SK-N-SH treated with all-trans-retinoic acid at 6 μM for 48 hours (cell line): ENCODE results near the gene TXNRD3.

Experiments
- ARNTL ChIP-seq: fragments of 450-650 bp; formaldehyde crosslinking; IDR thresholded peaks from 2 replicates; pipeline ENCODE4 v1.5.0; 2020; ENCODE audit warnings: low read depth, mild to moderate bottlenecking, moderate library complexity, borderline replicate concordance
- CSDC2 ChIP-seq: fragments of 250-450 bp; sonication (Bioruptor Pico); IDR thresholded peaks from 2 replicates; pipeline ENCODE4 v1.5.0; 2020; ENCODE audit warnings: mild to moderate bottlenecking, moderate library complexity
- ESRRG ChIP-seq: fragments of 250-450 bp; sonication (Bioruptor Pico); IDR thresholded peaks from 2 replicates; pipeline ENCODE4 v1.6.1; 2021; ENCODE audit warnings: mild to moderate bottlenecking
- ISL1 ChIP-seq: fragments of 250-450 bp; sonication (Bioruptor Pico); IDR thresholded peaks from 2 replicates; pipeline ENCODE4 v2.1.2; 2022; ENCODE audit warnings: mild to moderate bottlenecking, moderate library complexity
- RARB ChIP-seq: fragments of 250-450 bp; sonication (Bioruptor Pico); IDR thresholded peaks from 2 replicates; pipeline ENCODE4 v1.8.0; 2021; ENCODE audit warnings: mild to moderate bottlenecking, moderate library complexity
- TOX ChIP-seq: fragments of 250-450 bp; sonication (Bioruptor Pico); IDR thresholded peaks from 2 replicates; pipeline ENCODE4 v1.8.0; 2021; ENCODE audit warnings: mild to moderate bottlenecking, moderate library complexity, borderline replicate concordance
- ZC3H10 ChIP-seq: fragments of 250-450 bp; sonication (Bioruptor Pico); IDR thresholded peaks from 2 replicates; pipeline ENCODE4 v1.5.1; 2021; ENCODE audit warnings: mild to moderate bottlenecking, moderate library complexity
- ZFP3 ChIP-seq: fragments of 250-450 bp; sonication (Bioruptor Pico); IDR thresholded peaks from 2 replicates; pipeline ENCODE4 v1.5.0; 2020; ENCODE audit warnings: mild to moderate bottlenecking, moderate library complexity
- ZFP30 ChIP-seq: fragments of 450-650 bp; formaldehyde crosslinking; IDR thresholded peaks from 2 replicates; pipeline ENCODE4 v1.5.0; 2022; ENCODE audit warnings: mild to moderate bottlenecking, moderate library complexity
- TF ChIP-seq, protein P1 (sequence below): fragments of 250-450 bp; sonication (Bioruptor Pico); IDR thresholded peaks from 2 replicates; pipeline ENCODE4 v1.8.0; 2020; ENCODE audit warnings: mild to moderate bottlenecking, moderate library complexity, borderline replicate concordance
- TF ChIP-seq, protein P2 (sequence below): fragments of 250-450 bp; sonication (Bioruptor Pico); IDR thresholded peaks from 2 replicates; pipeline ENCODE4 v1.5.0; 2020; ENCODE audit warnings: mild to moderate bottlenecking, moderate library complexity
- TF ChIP-seq, protein P3 (sequence below): fragments of 250-450 bp; sonication (Bioruptor Pico); IDR thresholded peaks from 2 replicates; pipeline ENCODE4 v1.5.1; 2020; ENCODE audit warnings: low read depth, mild to moderate bottlenecking, moderate library complexity
- TF ChIP-seq, protein P4 (sequence below): fragments of 250-450 bp; sonication (Bioruptor Pico); IDR thresholded peaks from 2 replicates; pipeline ENCODE4 v1.8.0; 2021; ENCODE audit warnings: low read depth, mild to moderate bottlenecking, moderate library complexity, borderline replicate concordance

DNA sequence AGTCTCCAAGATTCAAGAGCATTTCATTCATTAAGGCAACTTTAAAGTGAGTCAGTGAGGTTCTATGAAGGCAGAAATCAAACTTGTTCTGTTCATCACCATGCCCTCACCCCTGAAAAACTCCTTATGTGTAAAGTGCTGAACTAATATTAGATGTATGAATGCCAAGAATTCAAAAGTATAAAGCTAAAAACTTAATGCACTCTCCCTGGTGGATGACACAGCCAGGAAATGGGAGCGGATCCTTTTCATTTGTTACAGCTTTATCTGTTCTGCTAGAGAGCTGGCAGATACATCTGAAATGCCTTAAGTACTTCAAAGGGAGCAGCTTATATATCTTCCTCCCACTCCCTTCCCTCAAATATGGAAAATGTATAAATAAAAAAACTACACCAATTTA is 8.2 kb downstream of the TXNRD3 start:
- TF ChIP-seq ISL1 (peak; percentile 80), ZC3H10 (CRISPR knock-in tag) (no peak), TOX (no peak), RARB (no peak), ZFP3 (CRISPR knock-in tag) (no peak), ARNTL (CRISPR knock-in tag) (no peak), ZFP30 (CRISPR knock-in tag) (no peak), ESRRG (CRISPR knock-in tag) (no peak), CSDC2 (CRISPR knock-in tag) (no peak)
- TF ChIP-seq, protein P1, sequence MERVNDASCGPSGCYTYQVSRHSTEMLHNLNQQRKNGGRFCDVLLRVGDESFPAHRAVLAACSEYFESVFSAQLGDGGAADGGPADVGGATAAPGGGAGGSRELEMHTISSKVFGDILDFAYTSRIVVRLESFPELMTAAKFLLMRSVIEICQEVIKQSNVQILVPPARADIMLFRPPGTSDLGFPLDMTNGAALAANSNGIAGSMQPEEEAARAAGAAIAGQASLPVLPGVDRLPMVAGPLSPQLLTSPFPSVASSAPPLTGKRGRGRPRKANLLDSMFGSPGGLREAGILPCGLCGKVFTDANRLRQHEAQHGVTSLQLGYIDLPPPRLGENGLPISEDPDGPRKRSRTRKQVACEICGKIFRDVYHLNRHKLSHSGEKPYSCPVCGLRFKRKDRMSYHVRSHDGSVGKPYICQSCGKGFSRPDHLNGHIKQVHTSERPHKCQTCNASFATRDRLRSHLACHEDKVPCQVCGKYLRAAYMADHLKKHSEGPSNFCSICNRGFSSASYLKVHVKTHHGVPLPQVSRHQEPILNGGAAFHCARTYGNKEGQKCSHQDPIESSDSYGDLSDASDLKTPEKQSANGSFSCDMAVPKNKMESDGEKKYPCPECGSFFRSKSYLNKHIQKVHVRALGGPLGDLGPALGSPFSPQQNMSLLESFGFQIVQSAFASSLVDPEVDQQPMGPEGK, result no peak
- TF ChIP-seq, protein P2, sequence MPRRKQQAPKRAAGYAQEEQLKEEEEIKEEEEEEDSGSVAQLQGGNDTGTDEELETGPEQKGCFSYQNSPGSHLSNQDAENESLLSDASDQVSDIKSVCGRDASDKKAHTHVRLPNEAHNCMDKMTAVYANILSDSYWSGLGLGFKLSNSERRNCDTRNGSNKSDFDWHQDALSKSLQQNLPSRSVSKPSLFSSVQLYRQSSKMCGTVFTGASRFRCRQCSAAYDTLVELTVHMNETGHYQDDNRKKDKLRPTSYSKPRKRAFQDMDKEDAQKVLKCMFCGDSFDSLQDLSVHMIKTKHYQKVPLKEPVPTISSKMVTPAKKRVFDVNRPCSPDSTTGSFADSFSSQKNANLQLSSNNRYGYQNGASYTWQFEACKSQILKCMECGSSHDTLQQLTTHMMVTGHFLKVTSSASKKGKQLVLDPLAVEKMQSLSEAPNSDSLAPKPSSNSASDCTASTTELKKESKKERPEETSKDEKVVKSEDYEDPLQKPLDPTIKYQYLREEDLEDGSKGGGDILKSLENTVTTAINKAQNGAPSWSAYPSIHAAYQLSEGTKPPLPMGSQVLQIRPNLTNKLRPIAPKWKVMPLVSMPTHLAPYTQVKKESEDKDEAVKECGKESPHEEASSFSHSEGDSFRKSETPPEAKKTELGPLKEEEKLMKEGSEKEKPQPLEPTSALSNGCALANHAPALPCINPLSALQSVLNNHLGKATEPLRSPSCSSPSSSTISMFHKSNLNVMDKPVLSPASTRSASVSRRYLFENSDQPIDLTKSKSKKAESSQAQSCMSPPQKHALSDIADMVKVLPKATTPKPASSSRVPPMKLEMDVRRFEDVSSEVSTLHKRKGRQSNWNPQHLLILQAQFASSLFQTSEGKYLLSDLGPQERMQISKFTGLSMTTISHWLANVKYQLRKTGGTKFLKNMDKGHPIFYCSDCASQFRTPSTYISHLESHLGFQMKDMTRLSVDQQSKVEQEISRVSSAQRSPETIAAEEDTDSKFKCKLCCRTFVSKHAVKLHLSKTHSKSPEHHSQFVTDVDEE, result no peak
- TF ChIP-seq, protein P3, sequence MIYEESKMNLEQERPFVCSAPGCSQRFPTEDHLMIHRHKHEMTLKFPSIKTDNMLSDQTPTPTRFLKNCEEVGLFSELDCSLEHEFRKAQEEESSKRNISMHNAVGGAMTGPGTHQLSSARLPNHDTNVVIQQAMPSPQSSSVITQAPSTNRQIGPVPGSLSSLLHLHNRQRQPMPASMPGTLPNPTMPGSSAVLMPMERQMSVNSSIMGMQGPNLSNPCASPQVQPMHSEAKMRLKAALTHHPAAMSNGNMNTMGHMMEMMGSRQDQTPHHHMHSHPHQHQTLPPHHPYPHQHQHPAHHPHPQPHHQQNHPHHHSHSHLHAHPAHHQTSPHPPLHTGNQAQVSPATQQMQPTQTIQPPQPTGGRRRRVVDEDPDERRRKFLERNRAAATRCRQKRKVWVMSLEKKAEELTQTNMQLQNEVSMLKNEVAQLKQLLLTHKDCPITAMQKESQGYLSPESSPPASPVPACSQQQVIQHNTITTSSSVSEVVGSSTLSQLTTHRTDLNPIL (CRISPR knock-in tag), result no peak
- TF ChIP-seq, protein P4, sequence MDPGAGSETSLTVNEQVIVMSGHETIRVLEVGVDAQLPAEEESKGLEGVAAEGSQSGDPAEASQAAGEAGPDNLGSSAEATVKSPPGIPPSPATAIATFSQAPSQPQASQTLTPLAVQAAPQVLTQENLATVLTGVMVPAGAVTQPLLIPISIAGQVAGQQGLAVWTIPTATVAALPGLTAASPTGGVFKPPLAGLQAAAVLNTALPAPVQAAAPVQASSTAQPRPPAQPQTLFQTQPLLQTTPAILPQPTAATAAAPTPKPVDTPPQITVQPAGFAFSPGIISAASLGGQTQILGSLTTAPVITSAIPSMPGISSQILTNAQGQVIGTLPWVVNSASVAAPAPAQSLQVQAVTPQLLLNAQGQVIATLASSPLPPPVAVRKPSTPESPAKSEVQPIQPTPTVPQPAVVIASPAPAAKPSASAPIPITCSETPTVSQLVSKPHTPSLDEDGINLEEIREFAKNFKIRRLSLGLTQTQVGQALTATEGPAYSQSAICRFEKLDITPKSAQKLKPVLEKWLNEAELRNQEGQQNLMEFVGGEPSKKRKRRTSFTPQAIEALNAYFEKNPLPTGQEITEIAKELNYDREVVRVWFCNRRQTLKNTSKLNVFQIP (CRISPR knock-in tag), result no peak
